ENCODE data around the gene HOXD11. TPM values are rescaled to one million over a fixed set of nuclear protein-coding genes. Genes with fewer than 3 reads are reported as not detected.

HOXD11 gene
- total RNA-seq, 1 experiment from 2014 or later = 3.7 TPM

DNA sequence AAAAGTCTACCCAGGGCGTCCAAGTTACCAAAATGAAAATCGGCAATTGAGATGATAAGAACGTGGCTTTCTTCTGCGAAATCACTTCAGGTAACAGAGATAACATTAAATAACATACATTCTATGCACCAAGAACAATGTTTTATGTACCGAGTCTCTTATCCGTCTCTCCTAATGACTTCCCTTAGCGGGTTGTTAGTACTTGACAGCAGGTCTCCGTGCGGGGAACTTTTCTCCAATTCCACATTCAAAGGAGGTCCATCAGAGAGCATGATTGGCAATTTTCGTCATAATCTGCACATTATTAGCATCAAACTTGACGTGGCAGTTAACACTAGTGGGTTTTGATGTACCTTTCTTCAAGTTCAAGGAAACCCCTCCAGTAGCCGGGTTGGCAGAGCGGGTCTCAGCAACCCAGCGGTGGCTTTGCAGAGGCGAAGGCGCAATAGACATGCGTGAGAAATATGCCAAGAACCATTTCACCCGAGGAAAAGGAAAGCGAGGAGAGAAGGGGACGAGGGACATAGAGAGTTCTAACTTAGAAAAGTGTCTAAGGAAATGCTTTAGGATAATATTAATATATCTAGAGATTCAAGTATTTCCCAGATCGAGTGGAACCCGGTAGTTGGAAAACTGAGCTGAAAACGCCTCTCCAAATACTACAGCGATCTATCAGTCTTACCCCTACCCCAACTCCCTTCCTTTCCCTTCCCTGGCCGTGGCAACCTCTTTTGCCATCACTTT is 28.4 kb upstream of the HOXD11 start:
- Histone ChIP-seq H3K27me3 (no peaks in the 10 kb centered on the region), H3K4me3 (no peak overlapping the region), H3K27ac (no peak overlapping the region), H3K36me3 (no peaks in the 10 kb centered on the region), H3K4me1 (peaks cover 2% of the 10 kb centered on the region; the same call in 1 of the 2 replicates), H3K9me3 (replicated peaks) (no peaks in the 10 kb centered on the region)
- DNase-seq = no peak

GRCh38 chr2:176079285-176079830 is 27.7 kb upstream of the HOXD11 start:
- Histone ChIP-seq H3K9me3 (replicated peaks) (no peaks in the 10 kb centered on the region), H3K4me3 (no peak overlapping the region), H3K27me3 (no peaks in the 10 kb centered on the region), H3K36me3 (no peaks in the 10 kb centered on the region), H3K4me1 (peaks cover 2% of the 10 kb centered on the region; the same call in 1 of the 2 replicates), H3K27ac (no peak overlapping the region)
- DNase-seq = no peak

DNA sequence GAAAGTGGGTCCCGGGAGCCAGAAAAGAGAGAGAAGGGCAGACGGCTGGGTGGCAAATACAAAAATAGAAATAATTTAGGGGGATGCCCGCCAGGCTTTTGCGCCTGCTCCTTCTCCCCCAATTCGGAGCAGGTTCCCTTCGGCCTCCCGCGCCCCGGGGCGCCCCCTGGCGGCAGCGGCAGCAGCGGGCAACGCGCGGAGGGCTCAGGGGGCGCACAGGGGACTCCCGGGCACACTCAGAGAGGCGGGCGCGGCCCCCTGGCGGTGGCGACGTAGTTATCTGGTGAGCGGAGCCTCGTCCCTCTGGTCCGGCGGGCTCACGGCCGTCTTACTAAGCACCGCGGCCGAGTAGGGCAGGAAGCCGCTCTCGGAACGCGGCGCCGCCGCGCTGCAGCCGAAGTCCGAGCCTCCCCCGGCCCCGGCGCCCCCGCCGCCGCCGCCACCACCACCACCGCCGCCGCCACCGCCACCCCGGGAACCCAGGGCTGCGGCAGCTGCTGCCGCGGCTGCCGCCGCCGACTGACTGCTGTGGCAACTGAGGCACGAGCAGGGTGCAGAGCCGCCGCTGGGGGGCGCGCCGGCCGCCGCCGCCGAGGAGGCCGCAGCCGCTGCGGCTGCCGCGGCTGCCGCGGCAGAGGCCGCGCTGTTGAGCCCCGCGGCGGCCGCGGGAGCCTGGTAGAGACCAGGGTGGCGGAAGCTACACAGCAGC is 27.1 kb upstream of the HOXD11 start:
- Histone ChIP-seq H3K27me3 (no peaks in the 10 kb centered on the region), H3K4me1 (no peaks in the 10 kb centered on the region), H3K4me3 (no peak overlapping the region), H3K9me3 (replicated peaks) (no peaks in the 10 kb centered on the region), H3K36me3 (no peaks in the 10 kb centered on the region), H3K27ac (no peak overlapping the region)
- DNase-seq = no peak

DNA sequence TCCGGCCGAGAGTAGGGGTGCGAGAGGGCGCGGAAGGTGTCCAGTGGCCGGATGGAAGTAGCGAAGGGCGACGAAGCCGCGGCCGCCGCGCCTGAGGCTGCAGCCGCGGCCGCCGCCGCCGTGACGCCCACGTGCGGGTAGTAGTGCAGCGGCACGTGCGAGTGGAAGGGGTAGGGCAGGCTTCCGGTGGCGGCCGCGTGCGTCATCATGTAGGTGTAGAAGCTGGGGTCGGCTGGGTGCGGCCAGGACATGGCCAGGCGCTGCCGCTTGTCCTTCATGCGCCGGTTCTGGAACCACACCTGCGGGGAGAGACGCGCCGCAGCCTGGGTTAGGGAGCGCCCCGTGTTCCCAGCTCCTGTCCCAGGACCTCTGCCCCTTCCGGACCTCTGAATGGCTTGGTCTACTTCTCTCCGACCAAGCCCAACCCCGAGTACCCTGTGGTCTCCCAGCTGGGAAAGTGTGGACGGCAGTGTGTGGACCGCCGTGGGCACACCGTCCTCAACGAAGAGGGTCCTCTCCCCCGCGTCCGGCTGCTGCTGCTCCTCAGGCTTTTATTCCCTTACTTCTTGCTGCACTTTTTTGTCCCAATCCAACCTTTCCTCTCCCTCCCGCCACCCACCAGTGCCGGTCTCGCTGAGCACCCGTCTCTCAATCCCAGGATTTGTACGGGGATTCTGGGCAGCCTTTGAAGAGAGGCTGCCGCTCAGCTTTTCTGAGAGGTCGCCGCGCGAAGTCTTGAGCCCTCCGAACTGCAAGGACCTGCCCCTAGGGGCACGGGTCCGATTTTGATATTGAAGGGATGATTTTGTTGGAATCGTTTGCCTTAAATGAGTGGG is 26.3 kb upstream of the HOXD11 start:
- DNase-seq = no peak
- Histone ChIP-seq H3K27me3 (no peaks in the 10 kb centered on the region), H3K4me3 (no peak overlapping the region), H3K4me1 (no peaks in the 10 kb centered on the region), H3K27ac (no peak overlapping the region), H3K36me3 (no peaks in the 10 kb centered on the region), H3K9me3 (replicated peaks) (no peaks in the 10 kb centered on the region)

DNA sequence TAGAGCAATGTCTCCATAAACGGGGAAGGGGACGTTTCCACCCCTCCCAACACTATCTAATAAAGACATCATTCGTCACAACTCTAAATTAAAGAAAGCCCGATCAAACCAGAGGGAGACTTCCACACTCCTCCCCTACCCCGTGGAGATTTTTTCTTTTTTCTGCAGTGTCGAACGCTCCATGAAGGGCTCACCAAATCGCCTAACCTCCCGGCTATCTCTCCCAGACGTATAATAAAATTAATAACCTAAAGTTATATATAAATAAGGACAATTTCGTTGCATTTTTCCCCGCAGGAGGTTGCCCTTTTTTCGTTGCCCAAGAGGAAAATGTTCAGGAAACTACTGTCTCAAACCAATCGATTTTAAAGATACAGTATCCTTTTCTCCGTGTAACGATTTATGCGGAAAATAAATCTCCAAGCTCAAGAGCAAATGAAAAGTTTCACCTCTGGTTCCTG is 25.7 kb upstream of the HOXD11 start:
- no peak overlapping the region for H3K27ac ChIP-seq
- DNase-seq = no peak
- no peaks in the 10 kb centered on the region for H3K27me3 ChIP-seq
- no peaks in the 10 kb centered on the region for H3K9me3 ChIP-seq (replicated peaks)
- no peak overlapping the region for H3K4me3 ChIP-seq
- no peaks in the 10 kb centered on the region for H3K36me3 ChIP-seq
- H3K4me1 ChIP-seq = no peaks in the 10 kb centered on the region

GRCh38 chr2:176081837-176082524 is 25.1 kb upstream of the HOXD11 start:
- no peak for DNase-seq
- H3K36me3 ChIP-seq = no peaks in the 10 kb centered on the region
- no peaks in the 10 kb centered on the region for H3K4me1 ChIP-seq
- no peaks in the 10 kb centered on the region for H3K27me3 ChIP-seq
- no peak overlapping the region for H3K4me3 ChIP-seq
- H3K9me3 ChIP-seq (replicated peaks) = no peaks in the 10 kb centered on the region
- H3K27ac ChIP-seq = no peak overlapping the region

DNA sequence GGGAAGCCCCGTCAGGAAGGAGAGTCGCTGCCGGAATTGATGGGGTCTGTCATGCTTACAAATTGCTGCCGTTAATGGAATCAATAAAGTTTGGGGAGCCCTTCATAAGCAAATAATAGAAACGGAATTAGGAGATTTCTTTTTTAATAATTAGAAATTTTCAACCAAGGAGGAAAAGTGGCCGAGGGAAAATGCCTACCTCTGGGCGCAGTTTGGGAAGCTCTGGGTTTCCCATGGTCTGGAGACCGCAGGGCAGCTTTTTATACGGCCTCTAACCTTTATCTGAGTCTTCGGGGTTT is 24.6 kb upstream of the HOXD11 start:
- Histone ChIP-seq H3K36me3 (no peaks in the 10 kb centered on the region), H3K27me3 (no peaks in the 10 kb centered on the region), H3K4me3 (no peak overlapping the region), H3K4me1 (no peaks in the 10 kb centered on the region), H3K27ac (no peak overlapping the region), H3K9me3 (replicated peaks) (no peaks in the 10 kb centered on the region)
- no peak for DNase-seq

DNA sequence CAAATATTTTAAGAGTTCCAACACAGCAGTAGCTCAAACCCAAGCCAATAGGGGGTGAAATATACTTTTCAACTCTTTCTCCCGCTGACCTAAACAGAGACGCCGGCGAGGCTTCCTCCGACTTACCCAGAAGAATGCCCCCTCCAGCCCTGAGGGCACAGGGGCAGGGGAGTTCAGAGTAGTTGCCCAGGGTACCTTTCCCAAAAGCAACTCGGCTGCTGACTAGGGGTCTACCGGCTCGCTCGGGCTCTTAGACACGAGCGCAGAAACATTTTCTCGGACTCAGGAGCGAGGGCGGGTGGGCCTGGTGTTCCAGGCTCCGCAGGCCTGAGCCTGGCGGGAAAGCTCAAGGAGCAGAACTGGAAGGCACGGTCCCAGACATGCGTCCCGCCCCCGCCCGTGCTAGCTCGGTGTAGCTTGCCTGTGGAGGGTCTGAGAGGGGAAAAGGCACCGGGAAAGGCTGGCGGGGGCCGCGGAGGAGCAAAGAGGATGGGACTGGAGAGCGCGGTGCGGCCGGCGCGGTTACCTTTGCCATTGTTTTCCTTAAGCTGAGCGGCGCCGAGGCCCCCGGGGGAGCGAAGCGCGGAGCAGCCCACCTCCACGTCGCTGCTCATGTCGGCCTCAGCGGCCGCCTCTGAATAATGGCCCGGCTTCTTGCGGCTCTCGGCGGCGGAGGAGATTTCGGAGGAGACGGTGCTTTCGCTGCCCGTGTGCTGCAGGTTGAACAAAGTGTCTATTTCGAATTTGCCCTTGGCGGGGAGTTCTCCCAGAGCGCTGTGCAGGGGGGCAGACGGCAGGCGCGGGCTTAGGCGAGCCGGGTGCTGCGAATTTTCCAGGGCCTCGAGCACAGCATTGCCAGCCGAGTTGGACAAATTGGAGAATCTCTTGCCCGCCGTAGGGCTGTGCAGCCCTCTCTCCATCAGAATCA is 24.0 kb upstream of the HOXD11 start:
- Histone ChIP-seq H3K4me3 (no peak overlapping the region), H3K27ac (no peak overlapping the region), H3K27me3 (no peaks in the 10 kb centered on the region), H3K9me3 (replicated peaks) (no peaks in the 10 kb centered on the region), H3K4me1 (no peaks in the 10 kb centered on the region), H3K36me3 (no peaks in the 10 kb centered on the region)
- no peak for DNase-seq

- Histone ChIP-seq H3K4me1 (no peaks in the 10 kb centered on the region), H3K9me3 (replicated peaks) (no peaks in the 10 kb centered on the region), H3K27ac (no peak within 1 kb of the TSS), H3K36me3 (no peaks in the 10 kb centered on the region), H3K27me3 (no peaks in the 10 kb centered on the region), H3K4me3 (no peak within 1 kb of the TSS)
- DNase-seq = no peak
Measured at GRCh38 chr2:176083796-176084261, 23.3 kb upstream of the HOXD11 start, which contains the start of gene EVX2. TSS of gene EVX2 (minus strand) at chr2:176083962. CDS start at chr2:176083776, 186 bp downstream.

DNA sequence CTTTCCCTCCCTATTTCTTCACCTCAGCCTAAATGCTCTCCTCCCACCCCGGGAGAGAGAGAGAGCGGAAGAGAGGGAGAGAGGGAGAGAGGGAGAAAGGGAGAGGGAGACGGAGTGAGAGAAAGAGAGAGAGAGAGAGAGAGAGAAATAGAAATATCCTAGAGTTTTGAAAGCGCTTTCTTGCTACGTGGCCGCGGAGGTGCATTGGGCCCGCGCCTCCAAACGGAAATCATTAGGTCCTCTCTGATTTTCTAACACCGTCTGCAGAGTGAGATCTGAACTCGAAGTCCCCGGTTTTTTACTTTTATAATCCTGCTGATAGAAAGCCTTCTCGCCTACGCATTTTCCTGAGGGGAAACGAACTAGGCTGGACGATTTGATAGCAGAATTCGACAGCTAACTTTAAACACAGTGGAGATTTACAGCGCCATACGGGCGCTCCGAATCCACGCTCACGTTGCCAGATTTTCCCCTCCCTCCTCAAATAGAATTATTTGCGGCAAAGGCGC is 22.4 kb upstream of the HOXD11 start:
- Histone ChIP-seq H3K4me3 (no peak overlapping the region), H3K27ac (no peak overlapping the region), H3K9me3 (replicated peaks) (no peaks in the 10 kb centered on the region), H3K4me1 (no peaks in the 10 kb centered on the region), H3K27me3 (no peaks in the 10 kb centered on the region), H3K36me3 (no peaks in the 10 kb centered on the region)
- DNase-seq = no peak

- Histone ChIP-seq H3K4me3 (no peak overlapping the region), H3K27me3 (no peaks in the 10 kb centered on the region; the same call in 1 of the 2 replicates), H3K4me1 (no peaks in the 10 kb centered on the region), H3K27ac (no peak overlapping the region), H3K9me3 (replicated peaks) (no peaks in the 10 kb centered on the region), H3K36me3 (no peaks in the 10 kb centered on the region)
- no peak for DNase-seq
Measured at GRCh38 chr2:176085120-176085788, 21.8 kb upstream of the HOXD11 start.

DNA sequence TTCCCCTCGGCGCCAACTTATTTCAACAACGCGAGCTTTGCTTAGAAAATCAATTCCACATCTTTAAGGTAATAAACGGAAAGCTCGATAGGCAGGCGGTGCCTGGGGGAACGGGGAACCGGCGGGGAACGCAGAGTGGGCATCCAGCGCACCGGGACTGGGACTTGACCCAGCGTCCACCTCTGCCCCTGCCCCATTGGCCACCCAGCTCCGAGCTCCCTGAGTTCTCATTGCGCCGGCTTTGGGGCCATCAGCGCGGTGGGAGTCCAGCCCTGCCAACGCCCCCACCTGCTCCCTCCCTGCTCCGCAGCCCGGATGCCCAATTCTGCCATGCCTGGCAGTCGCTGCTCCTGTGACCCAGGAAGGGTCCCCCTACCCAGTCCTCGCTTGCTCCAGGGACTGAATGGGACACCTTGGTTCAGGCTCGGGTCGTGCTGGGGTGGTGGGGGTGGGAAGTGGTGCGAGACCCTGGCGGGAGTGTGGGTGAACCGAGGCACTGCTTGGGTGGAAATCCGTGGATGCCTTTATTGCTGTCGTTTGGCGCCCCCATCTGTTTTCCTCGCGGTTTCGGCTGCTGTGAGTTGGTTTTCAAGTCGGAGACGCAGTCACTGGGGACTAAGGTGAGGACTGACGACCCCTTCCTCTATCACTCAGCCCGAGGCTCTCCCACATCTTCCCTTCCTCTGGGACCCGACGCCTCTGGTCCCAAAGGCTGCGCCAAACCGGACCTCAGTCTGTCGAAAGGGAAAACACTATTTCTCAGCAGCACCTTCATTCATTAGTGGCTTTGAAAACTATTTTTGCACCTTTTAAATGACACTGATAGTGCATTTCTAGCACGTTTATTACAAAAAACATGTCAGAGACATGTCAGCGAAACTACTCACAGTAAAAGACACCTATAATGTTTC is 21.0 kb upstream of the HOXD11 start:
- Histone ChIP-seq H3K4me3 (no peak overlapping the region), H3K27me3 (no peaks in the 10 kb centered on the region; the same call in 1 of the 2 replicates), H3K4me1 (no peaks in the 10 kb centered on the region), H3K36me3 (no peaks in the 10 kb centered on the region), H3K9me3 (replicated peaks) (no peaks in the 10 kb centered on the region), H3K27ac (no peak overlapping the region)
- DNase-seq = peak; percentile 26 to 54
